Stimulated activated effector memory CD8-positive, alpha-beta T cell treated with anti-CD3 and anti-CD28 coated beads, Interleukin-12 subunit alpha, Interleukin-12 subunit beta, amount 100 ng/mL, for 72 hours (primary cell): ENCODE results near the gene SAP30L.

ENCODE experiments used
- ATAC-seq: fragments of 150-1000 bp; cut with Tn5 transposase; 2 replicates; pipeline ENCODE4 v1.10.0; 2021
- DNase-seq, 2 donors: peaks; one replicate each; pipeline ENCODE4 v3.0.0; 2021 to 2022; ENCODE audit warnings: low spot score in 2 of 2
- H3K27ac Mint-ChIP-seq: one replicate; pipeline ENCODE4 v1.8.0; 2022; ENCODE audit warnings: mild to moderate bottlenecking, mixed read lengths
- H3K36me3 Mint-ChIP-seq: one replicate; pipeline ENCODE4 v1.8.0; 2022; ENCODE audit warnings: mild to moderate bottlenecking, mixed read lengths
- H3K4me1 Mint-ChIP-seq: one replicate; pipeline ENCODE4 v1.8.0; 2022; ENCODE audit warnings: mixed read lengths
- H3K4me3 Mint-ChIP-seq: one replicate; pipeline ENCODE4 v1.8.0; 2022; ENCODE audit warnings: mild to moderate bottlenecking, mixed read lengths
- H3K9me3 Mint-ChIP-seq: one replicate; pipeline ENCODE4 v1.8.0; 2022; ENCODE audit warnings: mixed read lengths

The SAP30L gene

DNA sequence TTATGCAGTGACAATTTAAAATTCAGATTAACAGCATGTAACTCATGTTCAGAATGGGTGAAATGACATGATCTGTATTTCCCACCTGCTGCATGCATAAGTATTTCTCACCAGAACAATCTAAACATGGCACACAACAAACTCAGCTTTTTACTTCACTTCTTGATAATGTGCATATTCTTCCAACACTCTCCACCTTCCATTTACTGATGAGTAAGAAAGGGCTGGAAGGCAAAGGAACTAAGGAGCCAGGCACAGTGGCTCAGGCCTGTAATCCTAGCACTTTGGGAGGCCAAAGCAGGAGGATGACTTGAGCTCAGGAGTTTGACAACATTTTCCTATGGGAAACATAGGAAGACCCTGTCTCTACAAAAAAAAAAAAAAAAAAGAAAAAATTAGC lies 35.8 kb upstream of the SAP30L start:
- DNase-seq, result no peak
- Mint-ChIP-seq H3K4me1 (peaks cover 6% of the 10 kb centered on the region), H3K27ac (peak overlapping the region; percentile 30), H3K4me3 (no peak overlapping the region), H3K9me3 (no peaks in the 10 kb centered on the region), H3K36me3 (peaks cover 53% of the 10 kb centered on the region)
- ATAC-seq, result no peak

- no peak for ATAC-seq
- H3K4me1 Mint-ChIP-seq, result no peaks in the 10 kb centered on the region
- no peak overlapping the region for H3K4me3 Mint-ChIP-seq
- peaks cover 56% of the 10 kb centered on the region for H3K36me3 Mint-ChIP-seq
- no peak for DNase-seq
- H3K27ac Mint-ChIP-seq, result peak overlapping the region; percentile 43
- no peaks in the 10 kb centered on the region for H3K9me3 Mint-ChIP-seq
These were observed 35.0 kb upstream of the SAP30L start for GRCh38 chr5:154410786-154411185.

DNA sequence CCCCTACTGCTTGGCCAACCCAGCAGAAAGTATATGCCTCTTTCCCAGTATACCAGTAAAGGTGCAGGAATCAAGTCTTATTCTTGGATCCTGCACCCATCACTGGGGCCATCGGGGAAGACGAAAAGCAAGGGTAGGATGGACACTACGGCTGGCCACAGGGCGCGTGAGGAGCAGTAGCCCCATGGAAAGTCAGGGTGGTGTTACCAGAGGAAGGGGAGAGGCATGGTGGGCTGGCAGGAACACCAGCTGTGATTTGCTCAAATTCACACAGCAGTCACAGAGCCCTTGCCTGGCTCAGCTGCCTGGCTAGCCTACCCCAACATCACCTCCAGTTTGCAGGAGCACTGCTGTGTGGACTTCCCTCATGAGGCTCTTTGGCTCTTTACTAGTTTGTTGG lies 34.5 kb upstream of the SAP30L start:
- peaks cover 61% of the 10 kb centered on the region for H3K36me3 Mint-ChIP-seq
- peak overlapping the region; percentile 43 for H3K27ac Mint-ChIP-seq
- no peak for DNase-seq
- no peaks in the 10 kb centered on the region for H3K9me3 Mint-ChIP-seq
- no peaks in the 10 kb centered on the region for H3K4me1 Mint-ChIP-seq
- no peak for ATAC-seq
- no peak overlapping the region for H3K4me3 Mint-ChIP-seq

DNA sequence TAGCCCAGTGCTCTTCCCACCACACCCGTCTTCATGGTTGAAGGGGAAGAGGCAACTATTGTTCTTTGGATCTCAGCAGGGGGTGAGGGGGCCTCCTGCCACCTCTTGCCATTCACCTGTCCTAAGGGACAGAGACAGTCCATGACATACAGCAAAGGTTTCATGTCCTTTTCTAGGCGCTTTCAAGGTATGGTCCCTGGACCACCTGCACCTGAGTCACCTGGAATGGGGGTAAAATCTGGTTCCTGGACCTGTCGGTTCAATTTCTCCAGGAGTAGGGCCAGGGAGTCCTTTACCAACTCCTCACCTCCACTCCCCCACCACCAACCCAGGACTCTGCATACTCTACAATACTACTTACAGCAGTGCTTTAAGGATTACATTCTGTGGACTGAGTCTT lies 33.5 kb upstream of the SAP30L start:
- Mint-ChIP-seq H3K36me3 (peaks cover 61% of the 10 kb centered on the region), H3K4me1 (no peaks in the 10 kb centered on the region), H3K9me3 (no peaks in the 10 kb centered on the region), H3K4me3 (no peak overlapping the region), H3K27ac (peak overlapping the region; percentile 23)
- DNase-seq (no peak), ATAC-seq (no peak)

DNA sequence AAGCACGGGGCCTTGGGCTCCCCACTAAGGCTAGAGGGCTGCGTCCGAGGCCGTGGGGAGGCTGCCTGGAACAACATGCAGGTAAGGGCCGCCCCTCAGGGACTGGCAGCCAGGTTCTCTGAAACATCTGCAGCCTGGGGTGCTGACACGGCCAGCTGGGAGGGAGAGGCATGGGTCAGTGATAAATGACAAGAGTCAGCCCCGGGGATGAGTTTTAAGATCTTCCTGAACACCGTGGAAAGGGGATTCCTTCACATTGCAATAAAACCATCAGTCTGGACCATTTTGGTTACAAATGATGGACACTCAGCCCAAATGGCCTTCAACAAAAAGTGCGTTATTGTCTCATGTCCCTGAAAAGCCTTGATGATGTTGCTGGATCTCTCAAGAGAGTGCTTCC lies 32.9 kb upstream of the SAP30L start:
- ATAC-seq (no peak), DNase-seq (no peak)
- Mint-ChIP-seq H3K36me3 (peaks cover 67% of the 10 kb centered on the region), H3K4me3 (no peak overlapping the region), H3K4me1 (no peaks in the 10 kb centered on the region), H3K27ac (peak overlapping the region; percentile 23), H3K9me3 (no peaks in the 10 kb centered on the region)

DNA sequence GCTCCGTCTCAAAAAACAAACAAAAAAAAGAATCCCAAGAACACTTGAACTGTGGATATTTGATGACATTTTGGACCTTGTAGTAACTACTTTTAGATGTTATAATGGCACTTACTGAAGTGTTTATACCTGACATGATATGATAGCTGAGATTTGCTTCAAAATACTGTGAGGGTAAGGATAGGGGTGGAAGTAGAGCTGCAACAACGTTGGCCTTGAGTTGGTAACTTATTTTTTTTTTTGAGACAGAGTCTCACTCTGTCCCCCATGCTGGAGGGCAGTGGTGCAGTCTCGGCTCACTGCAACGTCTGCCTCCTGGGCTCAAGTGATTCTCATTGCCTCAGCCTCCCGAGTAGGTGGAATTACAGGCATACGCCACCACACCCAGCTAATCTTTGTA lies 30.7 kb upstream of the SAP30L start:
- Mint-ChIP-seq H3K4me3 (no peak overlapping the region), H3K27ac (no peak overlapping the region), H3K4me1 (no peaks in the 10 kb centered on the region), H3K36me3 (peaks cover 70% of the 10 kb centered on the region), H3K9me3 (no peaks in the 10 kb centered on the region)
- DNase-seq (no peak), ATAC-seq (no peak)

DNA sequence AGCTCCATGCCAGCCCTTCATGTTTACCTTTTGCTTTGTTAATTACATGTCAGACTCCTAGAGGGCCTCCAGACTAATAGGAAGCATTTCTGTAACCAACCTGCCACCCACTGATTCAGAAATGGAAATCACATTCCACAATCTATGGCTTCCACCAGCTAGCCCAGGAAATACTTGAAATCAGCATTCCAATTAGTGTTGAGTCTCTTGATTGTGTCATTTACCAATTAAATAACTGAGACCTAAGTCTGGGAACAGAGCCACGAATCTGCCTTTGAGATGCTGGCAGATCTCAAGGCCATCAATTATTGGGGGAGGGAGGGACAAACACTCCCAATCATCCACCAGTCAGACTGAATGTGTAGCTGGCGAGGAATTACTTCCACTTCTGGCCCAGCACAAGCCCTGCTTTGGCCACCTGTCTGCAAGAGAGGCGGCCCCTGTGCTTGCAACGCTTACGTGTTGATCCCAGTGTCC lies 27.4 kb upstream of the SAP30L start:
- Mint-ChIP-seq H3K36me3 (peaks cover 54% of the 10 kb centered on the region), H3K9me3 (no peaks in the 10 kb centered on the region), H3K4me3 (no peak overlapping the region), H3K4me1 (peaks cover 9% of the 10 kb centered on the region), H3K27ac (peak overlapping the region; percentile 78)
- no peak for DNase-seq
- ATAC-seq, result no peak

- no peak for DNase-seq
- peaks cover 17% of the 10 kb centered on the region for H3K4me1 Mint-ChIP-seq
These were observed 26.6 kb upstream of the SAP30L start for GRCh38 chr5:154419236-154419635.

GRCh38 chr5:154421868-154422267 lies 23.9 kb upstream of the SAP30L start:
- ATAC-seq (peak; percentile 62), DNase-seq (no peak)
- Mint-ChIP-seq H3K4me1 (peaks cover 20% of the 10 kb centered on the region), H3K27ac (peak overlapping the region; percentile 17), H3K4me3 (no peak overlapping the region), H3K36me3 (peaks cover 26% of the 10 kb centered on the region), H3K9me3 (no peaks in the 10 kb centered on the region)

More at GRCh38 chr5:154419236-154419635, 26.6 kb upstream of the SAP30L start:
- Mint-ChIP-seq H3K36me3 (peaks cover 46% of the 10 kb centered on the region), H3K4me3 (no peak overlapping the region), H3K27ac (peak overlapping the region; percentile 78), H3K9me3 (no peaks in the 10 kb centered on the region)
- no peak for ATAC-seq

- Mint-ChIP-seq H3K27ac (peak overlapping the region; percentile 17), H3K9me3 (no peaks in the 10 kb centered on the region), H3K4me1 (peaks cover 20% of the 10 kb centered on the region), H3K36me3 (peaks cover 25% of the 10 kb centered on the region), H3K4me3 (no peak overlapping the region)
- ATAC-seq (no peak), DNase-seq (no peak)
These were observed 23.5 kb upstream of the SAP30L start for GRCh38 chr5:154422298-154422697.

DNA sequence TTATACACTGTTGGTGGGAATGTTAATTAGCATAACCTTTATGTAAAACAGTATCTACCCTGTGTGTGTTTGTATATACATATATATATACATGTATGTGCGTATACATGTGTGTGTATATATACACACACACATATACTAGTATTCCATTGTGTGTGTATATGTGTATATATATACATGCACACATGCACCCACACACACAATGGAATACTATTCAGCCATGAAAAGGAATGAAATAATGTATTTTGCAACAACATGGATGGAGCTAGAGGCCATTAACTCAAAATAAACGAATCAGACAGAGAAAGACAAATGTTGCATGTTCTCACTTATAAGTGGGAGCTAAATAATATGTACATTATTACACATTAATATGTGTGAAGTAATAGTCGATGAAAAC lies 17.6 kb upstream of the SAP30L start:
- H3K27ac Mint-ChIP-seq, result no peak overlapping the region
- ATAC-seq (no peak), DNase-seq (no peak)
- H3K9me3 Mint-ChIP-seq, result no peaks in the 10 kb centered on the region
- no peaks in the 10 kb centered on the region for H3K36me3 Mint-ChIP-seq
- no peak overlapping the region for H3K4me3 Mint-ChIP-seq
- H3K4me1 Mint-ChIP-seq, result peaks cover 28% of the 10 kb centered on the region

DNA sequence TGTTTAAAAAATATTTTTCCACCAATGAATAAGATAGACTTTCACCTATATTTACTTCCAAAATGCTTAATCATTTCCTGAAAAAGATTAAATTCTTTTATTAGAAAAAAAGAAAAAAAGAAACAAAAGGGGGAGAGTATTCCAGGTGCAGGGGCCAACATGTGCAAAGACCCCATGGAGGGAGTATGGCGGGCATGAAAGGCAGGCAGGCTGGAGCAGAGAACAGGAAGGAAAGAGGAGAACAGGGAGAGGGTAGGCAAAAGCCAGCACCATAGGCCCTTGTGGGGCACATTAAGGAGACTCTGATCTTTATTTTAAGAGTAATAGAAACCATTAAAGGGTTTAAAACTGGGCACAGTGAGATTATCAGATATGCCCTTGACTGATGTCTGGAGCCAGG lies 16.5 kb upstream of the SAP30L start:
- peaks cover 9% of the 10 kb centered on the region for H3K36me3 Mint-ChIP-seq

GRCh38 chr5:154430466-154430865 lies 15.3 kb upstream of the SAP30L start:
- no peak overlapping the region for H3K4me3 Mint-ChIP-seq
- no peaks in the 10 kb centered on the region for H3K9me3 Mint-ChIP-seq
- H3K27ac Mint-ChIP-seq, result no peak overlapping the region
- peaks cover 19% of the 10 kb centered on the region for H3K36me3 Mint-ChIP-seq
- peaks cover 16% of the 10 kb centered on the region for H3K4me1 Mint-ChIP-seq
- DNase-seq (no peak), ATAC-seq (no peak)

More for the DNA sequence above, 16.5 kb upstream of the SAP30L start:
- Mint-ChIP-seq H3K27ac (no peak overlapping the region), H3K4me1 (peaks cover 19% of the 10 kb centered on the region), H3K9me3 (no peaks in the 10 kb centered on the region), H3K4me3 (no peak overlapping the region)
- DNase-seq (no peak), ATAC-seq (no peak)

GRCh38 chr5:154430961-154431630 lies 14.7 kb upstream of the SAP30L start:
- H3K36me3 Mint-ChIP-seq, result peaks cover 26% of the 10 kb centered on the region
- peaks cover 16% of the 10 kb centered on the region for H3K4me1 Mint-ChIP-seq
- DNase-seq (no peak), ATAC-seq (no peak)
- H3K4me3 Mint-ChIP-seq, result no peak overlapping the region
- H3K9me3 Mint-ChIP-seq, result no peaks in the 10 kb centered on the region
- H3K27ac Mint-ChIP-seq, result peak overlapping the region; percentile 48

GRCh38 chr5:154435226-154435625 lies 10.6 kb upstream of the SAP30L start:
- H3K9me3 Mint-ChIP-seq, result no peaks in the 10 kb centered on the region
- H3K4me3 Mint-ChIP-seq, result no peak overlapping the region

DNA sequence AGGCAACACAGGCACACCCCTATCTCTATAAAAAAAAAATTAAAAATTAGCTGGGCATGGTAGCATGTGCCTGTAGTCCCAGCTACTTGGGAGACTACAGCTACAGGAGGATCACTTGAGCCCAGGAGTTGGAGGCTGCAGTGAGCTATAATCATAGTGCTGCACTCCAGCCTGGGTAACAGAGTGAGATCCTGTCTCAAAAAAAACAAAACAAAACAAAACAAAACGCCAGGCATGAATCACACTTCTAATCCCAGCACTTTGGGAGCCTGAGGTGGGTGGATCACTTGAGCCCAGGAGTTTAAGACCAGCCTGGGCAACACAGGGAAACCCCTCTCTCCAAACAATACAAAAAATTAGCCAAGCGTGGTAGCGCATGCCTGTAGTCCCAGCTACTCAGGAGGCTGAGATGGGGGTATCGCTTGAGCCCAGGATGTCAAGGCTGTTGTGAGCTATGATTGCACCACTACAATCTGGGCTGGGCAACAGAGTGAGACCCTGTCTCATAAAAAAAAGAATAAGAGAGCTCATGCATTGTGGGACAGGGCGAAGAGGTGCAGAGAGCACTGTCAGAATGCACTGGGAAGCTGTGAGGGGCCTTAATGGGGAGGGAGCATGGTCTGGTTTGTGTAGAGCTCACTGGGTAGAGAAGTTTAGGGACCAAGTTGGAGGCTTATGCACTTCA lies 8.4 kb upstream of the SAP30L start:
- H3K36me3 Mint-ChIP-seq, result peaks cover 89% of the 10 kb centered on the region
- H3K9me3 Mint-ChIP-seq, result no peaks in the 10 kb centered on the region
- no peak overlapping the region for H3K4me3 Mint-ChIP-seq
- peaks cover 12% of the 10 kb centered on the region for H3K4me1 Mint-ChIP-seq
- no peak for ATAC-seq
- DNase-seq, result no peak
- H3K27ac Mint-ChIP-seq, result no peak overlapping the region

More at GRCh38 chr5:154435226-154435625, 10.6 kb upstream of the SAP30L start:
- peaks cover 67% of the 10 kb centered on the region for H3K36me3 Mint-ChIP-seq
- H3K4me1 Mint-ChIP-seq, result peaks cover 11% of the 10 kb centered on the region
- ATAC-seq (no peak), DNase-seq (no peak)
- no peak overlapping the region for H3K27ac Mint-ChIP-seq
